Measurements from ENCODE around the gene RPTOR. TPM values are rescaled to one million over a fixed set of nuclear protein-coding genes. Genes with fewer than 3 reads are reported as not detected.

RPTOR gene
- total and polyA plus RNA-seq, 12 donors: 7.9 to 30.3 (median 25.6) TPM

DNA sequence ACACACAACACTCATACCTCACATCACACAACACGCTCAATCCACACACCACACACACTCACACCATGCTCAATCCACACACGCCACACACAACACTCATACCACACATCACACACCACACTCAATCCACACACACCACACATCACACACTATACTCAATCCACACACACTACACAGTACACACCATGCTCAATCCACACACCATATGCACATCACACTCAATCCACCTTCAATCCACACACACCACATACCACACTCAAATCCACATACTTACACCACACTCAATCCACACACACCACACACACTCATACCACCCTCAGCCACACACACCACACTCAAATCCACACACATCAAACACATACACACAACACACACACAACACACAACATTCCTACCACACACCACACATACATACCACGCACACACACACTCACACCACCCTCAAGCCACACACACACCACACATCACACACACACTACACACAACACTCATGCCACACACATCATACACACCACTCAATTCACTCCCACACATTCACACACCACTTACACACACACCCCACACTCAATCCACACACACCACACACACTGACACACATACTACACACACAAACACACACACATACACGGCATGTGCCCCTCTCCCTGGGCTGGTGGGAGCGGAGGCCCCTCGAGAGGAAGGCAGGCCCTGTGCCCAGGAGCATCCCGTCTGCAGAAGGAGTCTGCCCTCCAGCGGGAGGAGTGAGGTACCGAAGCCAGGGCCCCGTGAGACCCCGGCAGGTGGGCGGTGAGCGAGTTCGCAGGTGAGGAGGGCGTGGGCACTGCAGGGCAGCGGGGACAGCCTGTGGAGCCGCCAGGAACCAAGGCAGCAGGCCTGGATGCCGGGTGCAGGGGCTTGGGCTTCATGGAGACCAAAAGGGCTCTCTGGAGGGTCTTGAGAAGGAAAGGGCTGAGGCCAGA is 33.1 kb upstream of the RPTOR start:
- Histone ChIP-seq H3K4me1 (no peaks in the 10 kb centered on the region), H3K27me3 (peaks cover 0 to 51% (median 26%) of the 10 kb centered on the region in 7 donors), H3K4me3 (no peak overlapping the region), H3K27ac (no peak overlapping the region), H3K9me3 (no peaks in the 10 kb centered on the region), H3K36me3 (no peaks in the 10 kb centered on the region)
- ATAC-seq: no peak
- no peak for DNase-seq
- TF ChIP-seq, protein P1, sequence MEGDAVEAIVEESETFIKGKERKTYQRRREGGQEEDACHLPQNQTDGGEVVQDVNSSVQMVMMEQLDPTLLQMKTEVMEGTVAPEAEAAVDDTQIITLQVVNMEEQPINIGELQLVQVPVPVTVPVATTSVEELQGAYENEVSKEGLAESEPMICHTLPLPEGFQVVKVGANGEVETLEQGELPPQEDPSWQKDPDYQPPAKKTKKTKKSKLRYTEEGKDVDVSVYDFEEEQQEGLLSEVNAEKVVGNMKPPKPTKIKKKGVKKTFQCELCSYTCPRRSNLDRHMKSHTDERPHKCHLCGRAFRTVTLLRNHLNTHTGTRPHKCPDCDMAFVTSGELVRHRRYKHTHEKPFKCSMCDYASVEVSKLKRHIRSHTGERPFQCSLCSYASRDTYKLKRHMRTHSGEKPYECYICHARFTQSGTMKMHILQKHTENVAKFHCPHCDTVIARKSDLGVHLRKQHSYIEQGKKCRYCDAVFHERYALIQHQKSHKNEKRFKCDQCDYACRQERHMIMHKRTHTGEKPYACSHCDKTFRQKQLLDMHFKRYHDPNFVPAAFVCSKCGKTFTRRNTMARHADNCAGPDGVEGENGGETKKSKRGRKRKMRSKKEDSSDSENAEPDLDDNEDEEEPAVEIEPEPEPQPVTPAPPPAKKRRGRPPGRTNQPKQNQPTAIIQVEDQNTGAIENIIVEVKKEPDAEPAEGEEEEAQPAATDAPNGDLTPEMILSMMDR (IDR thresholded peaks at IDR 0.05): no peak
- 44 to 46% methylated on average over 18 of the region's 18 CpGs for WGBS, 2 donors
- intact Hi-C loops (cut with DNase I): no loop called here

DNA sequence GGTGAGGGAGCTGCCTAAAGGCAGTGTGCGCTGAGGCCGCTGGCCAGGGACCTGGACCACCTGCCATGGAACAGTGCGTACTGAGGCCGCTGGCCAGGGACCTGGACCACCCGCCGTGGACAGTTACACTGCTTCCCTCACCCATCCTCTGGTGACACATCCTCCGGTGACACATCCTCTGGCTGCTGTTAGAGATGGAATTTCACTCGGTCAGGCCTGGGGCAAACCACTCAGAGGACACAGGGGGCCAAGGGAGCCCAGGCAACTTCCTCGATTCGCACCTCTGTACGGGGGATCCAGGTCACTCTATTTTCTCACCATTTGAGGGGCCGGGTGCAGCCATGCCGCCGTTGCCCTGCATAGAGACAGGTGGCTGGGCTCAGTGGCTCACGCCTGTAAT is 32.4 kb upstream of the RPTOR start:
- Histone ChIP-seq H3K27me3 (peaks cover 0 to 50% (median 19%) of the 10 kb centered on the region in 7 donors), H3K4me1 (no peaks in the 10 kb centered on the region), H3K27ac (no peak overlapping the region), H3K36me3 (no peaks in the 10 kb centered on the region), H3K9me3 (no peaks in the 10 kb centered on the region), H3K4me3 (no peak overlapping the region)
- ATAC-seq: no peak
- intact Hi-C loops (cut with DNase I): no loop called here
- TF ChIP-seq, protein P1 (IDR thresholded peaks at IDR 0.05): no peak
- 82 to 85% methylated on average over 15 of the region's 15 CpGs for WGBS, 2 donors
- no peak for DNase-seq

DNA sequence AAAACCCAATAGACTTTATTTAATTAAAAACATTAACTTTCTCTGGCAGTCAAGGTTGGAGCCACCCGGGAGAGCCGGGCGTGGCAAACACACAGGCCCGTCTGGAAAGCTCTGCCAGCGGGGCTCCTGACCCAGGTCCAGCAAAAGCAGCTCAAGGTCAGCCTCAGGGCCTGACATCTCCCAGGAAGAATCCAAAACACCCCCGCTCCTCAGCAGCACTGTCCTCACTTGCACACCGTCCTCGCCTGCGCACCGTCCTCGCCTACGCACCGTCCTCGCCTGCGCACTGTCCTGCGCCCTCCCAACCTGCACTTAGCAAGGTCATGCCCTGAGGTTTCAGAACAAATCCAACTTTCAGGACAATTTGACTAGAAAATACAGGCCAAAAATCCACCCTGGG is 31.4 kb upstream of the RPTOR start:
- intact Hi-C loops (cut with DNase I): no loop called here
- Histone ChIP-seq H3K27ac (no peak overlapping the region), H3K4me1 (no peaks in the 10 kb centered on the region), H3K9me3 (no peaks in the 10 kb centered on the region), H3K36me3 (no peaks in the 10 kb centered on the region), H3K27me3 (peaks cover 0 to 43% (median 18%) of the 10 kb centered on the region in 7 donors), H3K4me3 (no peak overlapping the region)
- no peak for ATAC-seq
- 88 to 92% methylated on average over 16 of the region's 16 CpGs for WGBS, 2 donors
- TF ChIP-seq, protein P1 (IDR thresholded peaks at IDR 0.05): no peak
- DNase-seq: no peak

DNA sequence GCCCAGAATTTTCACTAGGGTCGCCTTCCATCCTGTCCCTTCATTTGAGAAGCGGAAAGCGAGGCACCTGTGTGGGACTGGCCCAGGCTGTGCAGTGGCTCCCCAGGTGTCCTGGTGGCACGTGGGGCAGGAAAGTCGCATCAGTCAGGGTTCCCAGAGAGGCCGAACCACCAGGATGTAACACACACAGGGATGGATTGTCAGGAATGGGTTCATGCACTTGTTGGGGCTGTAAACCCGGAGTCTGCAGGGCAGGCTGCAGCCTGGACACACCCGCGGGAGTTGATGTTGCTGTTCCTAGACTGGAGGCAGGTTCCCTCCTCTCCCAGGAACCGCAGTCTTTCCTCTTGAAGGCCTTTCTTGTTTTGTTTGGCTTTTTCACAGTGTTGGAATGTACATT is 30.7 kb upstream of the RPTOR start:
- H3K27me3 ChIP-seq: peaks cover 0 to 43% (median 18%) of the 10 kb centered on the region in 7 donors
- no peak overlapping the region for H3K4me3 ChIP-seq
- intact Hi-C loops (cut with DNase I): no loop called here
- WGBS, 2 donors: 45 to 46% methylated on average over 10 of the region's 10 CpGs
- no peaks in the 10 kb centered on the region for H3K9me3 ChIP-seq
- DNase-seq (no peak), ATAC-seq (peak in 1 of 8 donors; percentile 19)
- no peaks in the 10 kb centered on the region for H3K4me1 ChIP-seq
- no peak overlapping the region for H3K27ac ChIP-seq
- TF ChIP-seq, protein P1 (IDR thresholded peaks at IDR 0.05): no peak
- H3K36me3 ChIP-seq: no peaks in the 10 kb centered on the region
